Midbrain (tissue), 1 donor: ENCODE data around the gene VWA3B.
"Not testable (repeated sequence)": the region's sequence is repeated elsewhere in the genome, so short reads cannot be mapped to it uniquely, and the experiment has no call there.

Experiments
- DNase-seq: peaks from one replicate; lab custom pipeline; 2025; lab: John Stamatoyannopoulos, UW

The VWA3B gene

GRCh38 chr2:98299211-98299905, 212.4 kb downstream of the VWA3B start:
- no peak for DNase-seq

- DNase-seq: peak; percentile 30
Observed at GRCh38 chr2:98300141-98300874, 213.3 kb downstream of the VWA3B start.

GRCh38 chr2:98301469-98301868, 214.5 kb downstream of the VWA3B start:
- DNase-seq: no peak

DNA sequence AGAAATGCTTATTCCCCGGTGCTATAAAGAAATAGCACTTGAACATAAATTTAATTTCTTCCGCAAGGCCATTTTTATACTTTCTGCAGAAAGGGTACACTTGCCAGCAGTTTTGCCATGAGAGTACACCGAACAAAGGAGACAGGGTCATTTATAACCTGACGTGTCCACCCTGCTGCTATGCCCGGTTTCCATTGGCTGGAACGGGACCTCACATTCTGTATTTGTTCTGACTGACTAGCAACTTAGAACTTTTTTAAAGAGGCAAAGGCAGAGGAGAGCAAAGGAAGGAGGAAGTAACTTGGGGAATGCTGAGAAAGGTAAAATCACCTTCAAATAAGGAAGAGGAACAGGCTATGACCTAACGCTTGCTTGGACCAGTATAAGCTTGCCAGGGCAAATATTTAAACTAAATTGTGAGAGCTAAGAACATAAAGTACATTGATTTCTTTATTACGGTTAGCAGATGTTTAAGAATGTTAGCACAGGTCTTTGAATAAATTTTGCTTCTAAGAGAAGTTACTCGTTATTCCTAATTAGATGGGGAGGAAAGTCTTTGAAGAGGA, 220.2 kb downstream of the VWA3B start:
- DNase-seq: not testable (repeated sequence)

DNA sequence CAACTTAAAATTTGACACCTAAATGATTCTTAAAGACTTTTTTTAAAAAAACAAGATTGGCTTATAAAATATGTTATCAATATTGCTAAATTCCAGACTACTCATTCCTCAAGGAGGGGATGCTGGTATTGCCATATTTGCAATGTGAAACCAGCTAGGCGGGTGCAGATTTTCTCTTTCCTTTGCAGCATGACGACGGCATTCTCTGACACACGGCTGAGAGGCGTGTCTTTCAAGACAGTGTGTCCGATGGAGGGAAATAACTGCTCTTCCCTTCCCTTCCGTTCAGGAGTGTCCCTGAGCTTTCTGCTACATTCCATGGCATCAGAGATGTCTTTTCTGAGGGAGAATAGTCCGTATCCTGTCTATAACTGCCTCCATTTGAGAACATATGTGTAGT, 221.1 kb downstream of the VWA3B start:
- no peak for DNase-seq

GRCh38 chr2:98308532-98308931, 221.6 kb downstream of the VWA3B start:
- DNase-seq: no peak

- DNase-seq: no peak
Observed at GRCh38 chr2:98309580-98309979, 222.6 kb downstream of the VWA3B start.

GRCh38 chr2:98310010-98310409, 223.0 kb downstream of the VWA3B start:
- no peak for DNase-seq

DNA sequence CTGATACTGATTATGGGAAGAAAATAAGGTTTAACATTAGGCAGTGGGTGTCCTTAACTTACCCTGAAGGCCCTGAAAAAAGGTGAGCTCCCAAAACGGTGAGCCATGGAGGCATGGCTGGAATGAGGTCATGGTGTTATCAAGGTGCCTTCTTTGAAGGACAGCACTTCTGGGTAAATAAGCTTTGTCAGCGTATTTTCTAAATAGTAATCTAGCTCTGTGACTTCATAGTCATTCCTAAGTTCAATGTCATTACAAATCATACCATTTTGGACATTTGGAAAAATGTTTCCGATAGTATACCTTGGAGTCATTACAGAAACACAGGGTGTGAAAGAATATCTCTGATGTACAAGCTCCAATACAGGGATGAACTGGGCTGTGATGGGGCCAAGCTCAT, 224.1 kb downstream of the VWA3B start:
- no peak for DNase-seq

- DNase-seq: no peak
Observed at GRCh38 chr2:98311771-98312545, 225.0 kb downstream of the VWA3B start.

DNA sequence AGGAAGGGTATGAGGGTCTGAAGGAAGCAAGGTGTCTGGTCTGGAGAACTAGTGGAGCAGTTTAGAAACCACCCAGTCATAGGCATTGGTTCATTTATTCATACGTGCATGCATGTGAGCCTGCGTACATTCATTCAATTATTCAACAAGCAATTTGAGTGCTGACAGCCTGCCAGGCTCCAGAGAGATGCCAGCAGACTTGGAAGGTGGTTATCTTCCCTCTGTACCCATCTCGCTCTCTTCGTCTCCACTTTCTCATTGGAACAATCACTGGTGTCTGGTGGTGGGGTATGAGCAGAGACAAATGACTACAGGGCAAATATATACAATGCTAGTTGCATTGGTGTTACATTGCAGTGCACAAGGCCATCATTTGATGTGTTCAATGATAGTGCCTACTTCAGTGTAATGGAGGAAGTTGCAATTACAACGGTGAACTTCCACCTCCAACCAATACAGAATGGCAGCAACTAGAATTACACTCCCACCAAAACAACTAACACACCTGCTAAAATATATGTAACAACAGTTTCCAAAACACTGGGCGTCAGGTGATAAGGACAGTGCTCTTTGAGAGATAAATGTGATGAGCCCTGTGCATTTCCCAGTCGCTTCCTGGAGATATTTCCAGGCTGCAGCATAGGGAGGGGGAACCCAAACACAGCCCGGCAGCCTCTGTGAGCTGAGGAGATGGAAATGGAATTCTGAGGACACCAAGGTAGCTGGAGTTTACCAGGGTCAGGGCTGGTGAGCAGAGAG, 226.7 kb downstream of the VWA3B start:
- no peak for DNase-seq

DNA sequence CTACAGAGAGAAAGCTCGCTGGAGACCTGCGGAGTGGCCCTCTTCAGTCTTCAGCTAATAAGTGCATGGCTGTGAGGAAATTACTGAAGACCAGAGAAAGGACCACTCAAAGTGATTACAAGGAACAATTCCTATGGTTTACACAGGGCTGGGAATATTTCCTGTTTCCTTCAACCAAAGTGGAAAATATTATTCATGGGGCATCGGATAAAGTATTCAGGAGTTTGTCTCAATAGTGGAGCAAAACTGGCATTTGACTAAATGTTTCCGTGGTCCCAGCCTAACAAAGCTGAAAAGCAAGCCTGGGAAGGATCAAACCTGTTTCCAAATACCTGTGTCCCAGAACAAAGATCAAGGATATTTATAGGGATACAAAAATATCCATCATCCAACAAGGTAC, 227.3 kb downstream of the VWA3B start:
- DNase-seq: no peak

- no peak for DNase-seq
Observed at GRCh38 chr2:98315957-98316356, 229.0 kb downstream of the VWA3B start.

DNA sequence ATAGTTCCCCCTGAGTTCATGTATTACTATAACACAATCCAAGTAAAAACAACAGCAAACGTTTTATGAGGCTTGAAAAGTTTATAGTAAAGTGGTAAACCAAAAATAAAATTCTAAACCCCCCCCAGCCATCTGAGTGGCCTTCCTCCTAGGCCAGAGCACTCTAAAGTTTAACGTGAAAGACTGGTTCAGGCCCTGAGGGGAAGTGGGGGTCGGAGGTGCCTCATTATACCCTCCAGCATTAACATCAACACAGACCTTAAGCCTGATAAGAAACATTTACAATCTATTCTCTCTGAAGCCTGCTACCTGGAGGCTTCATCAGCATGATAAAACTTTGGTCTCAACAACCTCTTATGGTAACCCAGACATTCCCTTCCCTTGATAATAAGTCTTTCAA, 230.2 kb downstream of the VWA3B start:
- no peak for DNase-seq

DNA sequence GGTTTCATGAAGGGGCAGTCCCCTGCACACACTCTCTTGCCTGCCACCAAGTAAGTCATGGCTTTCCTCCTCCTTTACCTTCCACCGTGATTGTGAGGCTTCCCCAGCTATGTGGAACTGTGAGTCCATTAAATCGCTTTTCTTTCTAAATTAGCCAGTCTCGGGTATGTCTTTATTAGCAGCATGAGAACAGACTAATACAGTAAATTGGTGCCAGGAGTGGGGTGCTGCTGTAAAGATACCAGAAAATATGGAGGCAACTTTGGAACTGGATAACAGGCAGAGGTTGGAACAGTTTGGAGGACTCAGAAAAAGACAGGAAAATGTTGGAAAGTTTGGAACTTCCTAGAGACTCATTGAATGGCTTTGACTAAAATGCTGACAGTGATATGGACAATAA, 233.2 kb downstream of the VWA3B start:
- not testable (repeated sequence) for DNase-seq

DNA sequence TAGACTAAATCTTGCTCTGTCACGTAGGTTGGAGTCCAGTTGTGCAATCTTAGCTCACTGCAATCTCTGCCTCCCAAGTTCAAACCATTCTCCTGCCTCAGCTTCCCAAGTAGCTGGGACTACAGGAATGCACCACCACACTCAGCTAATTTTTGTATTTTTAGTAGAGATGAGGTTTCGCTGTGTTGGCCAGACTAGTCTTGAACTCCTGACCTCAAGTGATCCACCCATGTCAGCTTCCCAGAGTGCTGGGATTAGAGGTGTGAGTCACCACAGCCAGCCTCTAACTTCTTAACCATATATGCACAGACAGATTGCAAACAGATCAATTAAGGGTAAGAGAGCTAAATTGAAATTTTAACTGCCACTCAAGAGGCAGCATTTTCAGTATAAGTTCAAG, 237.2 kb downstream of the VWA3B start:
- no peak for DNase-seq

- no peak for DNase-seq
Observed at GRCh38 chr2:98327776-98328175, 240.8 kb downstream of the VWA3B start.

- DNase-seq: no peak
Observed at GRCh38 chr2:98329549-98329948, 242.6 kb downstream of the VWA3B start.

GRCh38 chr2:98332989-98333388, 246.0 kb downstream of the VWA3B start:
- DNase-seq: no peak

DNA sequence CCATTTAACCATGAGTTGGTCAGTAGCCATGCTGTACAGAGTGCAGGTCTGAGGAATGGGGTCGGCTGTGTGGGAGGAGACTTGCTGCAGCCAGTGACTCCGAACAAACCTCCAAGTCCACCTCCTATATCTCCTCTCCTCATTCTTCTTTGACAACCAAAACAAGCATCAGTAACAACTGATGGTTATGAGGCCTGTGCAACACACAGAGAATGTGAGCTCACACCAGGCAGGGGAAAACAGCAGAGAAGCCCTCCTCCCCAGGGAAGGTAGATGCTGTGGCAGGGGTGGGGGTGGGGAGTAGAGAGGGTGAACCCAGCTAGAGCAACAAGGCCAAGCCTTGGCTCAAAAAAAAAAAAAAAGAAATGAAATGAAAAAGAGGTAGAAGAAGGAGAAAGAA, 247.0 kb downstream of the VWA3B start:
- DNase-seq: no peak

- DNase-seq: peak; percentile 19
Observed at GRCh38 chr2:98334439-98335078, 247.6 kb downstream of the VWA3B start.
